ENCODE data around the gene SLC47A1. TPM values are rescaled to one million over a fixed set of nuclear protein-coding genes. Genes with fewer than 3 reads are reported as not detected.

Gene SLC47A1
- total and polyA plus RNA-seq, 2 of the 13 experiments (the other 11 are each of a cell fraction or from before 2014, with no cell fraction given): 42.1 to 67.5 TPM

DNA sequence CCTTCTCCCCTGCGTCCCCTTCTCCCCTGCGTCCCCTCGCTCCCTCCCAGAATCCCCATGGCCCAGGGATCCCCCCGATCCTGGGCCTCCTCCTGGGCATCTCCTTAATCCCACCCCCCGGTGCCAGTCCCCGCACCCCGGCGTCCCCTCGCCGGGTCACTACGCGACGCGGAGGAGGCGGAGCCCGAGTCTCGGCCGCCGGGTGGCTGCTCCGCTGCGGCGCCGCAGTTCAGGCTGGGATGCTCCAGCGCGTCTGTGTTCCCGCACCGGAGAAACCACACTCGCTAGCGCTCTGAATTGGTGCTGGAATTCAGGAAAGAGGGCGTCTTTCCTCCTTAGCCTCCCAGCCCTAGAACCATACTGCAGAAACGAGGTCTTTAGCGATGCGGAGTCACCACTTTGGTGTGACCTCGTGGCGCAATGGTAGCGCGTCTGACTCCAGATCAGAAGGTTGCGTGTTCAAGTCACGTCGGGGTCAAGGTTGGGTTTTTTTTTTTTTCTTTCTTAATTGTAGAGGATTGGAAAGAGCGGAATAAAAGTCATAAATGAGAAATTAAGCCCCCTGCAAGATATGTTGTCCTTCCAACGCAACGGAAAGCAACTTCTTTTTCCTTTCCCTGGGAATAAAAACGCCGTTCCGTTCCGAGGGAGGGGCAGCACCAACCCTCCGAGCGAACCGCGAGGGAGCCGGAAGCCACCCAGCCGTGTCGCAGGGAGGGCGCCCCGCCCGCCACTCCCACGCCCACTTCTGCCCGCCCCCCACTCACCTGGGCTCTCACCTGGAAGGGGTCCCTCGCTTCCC lies 25.7 kb upstream of the SLC47A1 start (continued):
- no peak for TF ChIP-seq EP300 (IDR thresholded peaks at IDR 0.05; ENCODE audit: low read depth in 2 of 2, low read length in 2 of 2)
- 0 out of 2 replicates have a peak, but pooled peaks have one; percentile 9 for TF ChIP-seq EP300 (CRISPR knock-in tag; IDR thresholded peaks at IDR 0.05; ENCODE audit: borderline replicate concordance)
- TF ChIP-seq ZNF567 (CRISPR knock-in tag; IDR thresholded peaks at IDR 0.05; ENCODE audit: borderline replicate concordance): no peak
- TF ChIP-seq, protein P1, sequence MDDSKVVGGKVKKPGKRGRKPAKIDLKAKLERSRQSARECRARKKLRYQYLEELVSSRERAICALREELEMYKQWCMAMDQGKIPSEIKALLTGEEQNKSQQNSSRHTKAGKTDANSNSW (CRISPR knock-in tag; IDR thresholded peaks at IDR 0.05; ENCODE audit: borderline replicate concordance): no peak
- peak; percentile 50; the same call in 1 of the 2 replicates for TF ChIP-seq ZFX (CRISPR knock-in tag; IDR thresholded peaks at IDR 0.05; ENCODE audit: low read depth)
- peak; percentile 57; the same call in 1 of the 2 replicates for TF ChIP-seq TGIF2 (CRISPR knock-in tag; IDR thresholded peaks at IDR 0.05)
- TF ChIP-seq, protein P2, sequence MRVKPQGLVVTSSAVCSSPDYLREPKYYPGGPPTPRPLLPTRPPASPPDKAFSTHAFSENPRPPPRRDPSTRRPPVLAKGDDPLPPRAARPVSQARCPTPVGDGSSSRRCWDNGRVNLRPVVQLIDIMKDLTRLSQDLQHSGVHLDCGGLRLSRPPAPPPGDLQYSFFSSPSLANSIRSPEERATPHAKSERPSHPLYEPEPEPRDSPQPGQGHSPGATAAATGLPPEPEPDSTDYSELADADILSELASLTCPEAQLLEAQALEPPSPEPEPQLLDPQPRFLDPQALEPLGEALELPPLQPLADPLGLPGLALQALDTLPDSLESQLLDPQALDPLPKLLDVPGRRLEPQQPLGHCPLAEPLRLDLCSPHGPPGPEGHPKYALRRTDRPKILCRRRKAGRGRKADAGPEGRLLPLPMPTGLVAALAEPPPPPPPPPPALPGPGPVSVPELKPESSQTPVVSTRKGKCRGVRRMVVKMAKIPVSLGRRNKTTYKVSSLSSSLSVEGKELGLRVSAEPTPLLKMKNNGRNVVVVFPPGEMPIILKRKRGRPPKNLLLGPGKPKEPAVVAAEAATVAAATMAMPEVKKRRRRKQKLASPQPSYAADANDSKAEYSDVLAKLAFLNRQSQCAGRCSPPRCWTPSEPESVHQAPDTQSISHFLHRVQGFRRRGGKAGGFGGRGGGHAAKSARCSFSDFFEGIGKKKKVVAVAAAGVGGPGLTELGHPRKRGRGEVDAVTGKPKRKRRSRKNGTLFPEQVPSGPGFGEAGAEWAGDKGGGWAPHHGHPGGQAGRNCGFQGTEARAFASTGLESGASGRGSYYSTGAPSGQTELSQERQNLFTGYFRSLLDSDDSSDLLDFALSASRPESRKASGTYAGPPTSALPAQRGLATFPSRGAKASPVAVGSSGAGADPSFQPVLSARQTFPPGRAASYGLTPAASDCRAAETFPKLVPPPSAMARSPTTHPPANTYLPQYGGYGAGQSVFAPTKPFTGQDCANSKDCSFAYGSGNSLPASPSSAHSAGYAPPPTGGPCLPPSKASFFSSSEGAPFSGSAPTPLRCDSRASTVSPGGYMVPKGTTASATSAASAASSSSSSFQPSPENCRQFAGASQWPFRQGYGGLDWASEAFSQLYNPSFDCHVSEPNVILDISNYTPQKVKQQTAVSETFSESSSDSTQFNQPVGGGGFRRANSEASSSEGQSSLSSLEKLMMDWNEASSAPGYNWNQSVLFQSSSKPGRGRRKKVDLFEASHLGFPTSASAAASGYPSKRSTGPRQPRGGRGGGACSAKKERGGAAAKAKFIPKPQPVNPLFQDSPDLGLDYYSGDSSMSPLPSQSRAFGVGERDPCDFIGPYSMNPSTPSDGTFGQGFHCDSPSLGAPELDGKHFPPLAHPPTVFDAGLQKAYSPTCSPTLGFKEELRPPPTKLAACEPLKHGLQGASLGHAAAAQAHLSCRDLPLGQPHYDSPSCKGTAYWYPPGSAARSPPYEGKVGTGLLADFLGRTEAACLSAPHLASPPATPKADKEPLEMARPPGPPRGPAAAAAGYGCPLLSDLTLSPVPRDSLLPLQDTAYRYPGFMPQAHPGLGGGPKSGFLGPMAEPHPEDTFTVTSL (CRISPR knock-in tag; IDR thresholded peaks at IDR 0.05; ENCODE audit: borderline replicate concordance): no peak
- peak in 1 of 2 experiments; percentile 42; a peak in 1 of 4 replicates for TF ChIP-seq MAFK (conservative IDR thresholded peaks at IDR 0.05 in 1 of 2, IDR thresholded peaks at IDR 0.05 in 1 of 2; ENCODE audit: low read length in 2 of 2)
- 0 out of 2 replicates have a peak, but pooled peaks have one; percentile 42 for TF ChIP-seq ZNF331 (CRISPR knock-in tag; IDR thresholded peaks at IDR 0.05)
- TF ChIP-seq, protein P3, sequence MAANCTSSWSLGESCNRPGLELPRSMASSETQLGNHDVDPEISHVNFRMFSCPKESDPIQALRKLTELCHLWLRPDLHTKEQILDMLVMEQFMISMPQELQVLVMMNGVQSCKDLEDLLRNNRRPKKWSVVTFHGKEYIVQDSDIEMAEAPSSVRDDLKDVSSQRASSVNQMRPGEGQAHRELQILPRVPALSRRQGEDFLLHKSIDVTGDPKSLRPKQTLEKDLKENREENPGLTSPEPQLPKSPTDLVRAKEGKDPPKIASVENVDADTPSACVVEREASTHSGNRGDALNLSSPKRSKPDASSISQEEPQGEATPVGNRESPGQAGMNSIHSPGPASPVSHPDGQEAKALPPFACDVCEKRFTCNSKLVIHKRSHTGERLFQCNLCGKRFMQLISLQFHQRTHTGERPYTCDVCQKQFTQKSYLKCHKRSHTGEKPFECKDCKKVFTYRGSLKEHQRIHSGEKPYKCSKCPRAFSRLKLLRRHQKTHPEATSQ (CRISPR knock-in tag; IDR thresholded peaks at IDR 0.05; ENCODE audit: borderline replicate concordance): peak; percentile 45; the same call in 1 of the 2 replicates
- TF ChIP-seq ZNF724P (CRISPR knock-in tag; IDR thresholded peaks at IDR 0.05; ENCODE audit: borderline replicate concordance): no peak
- TF ChIP-seq HOXD1 (CRISPR knock-in tag; IDR thresholded peaks at IDR 0.05): 0 out of 2 replicates have a peak, but pooled peaks have one; percentile 45
- TF ChIP-seq ZNF766 (CRISPR knock-in tag; IDR thresholded peaks at IDR 0.05; ENCODE audit: borderline replicate concordance): 0 out of 2 replicates have a peak, but pooled peaks have one; percentile 30
- TF ChIP-seq MXI1 (IDR thresholded peaks at IDR 0.05; ENCODE audit: borderline replicate concordance, low read depth, low read length): peak; percentile 21; the same call in 1 of the 3 replicates
- TF ChIP-seq, protein P4, sequence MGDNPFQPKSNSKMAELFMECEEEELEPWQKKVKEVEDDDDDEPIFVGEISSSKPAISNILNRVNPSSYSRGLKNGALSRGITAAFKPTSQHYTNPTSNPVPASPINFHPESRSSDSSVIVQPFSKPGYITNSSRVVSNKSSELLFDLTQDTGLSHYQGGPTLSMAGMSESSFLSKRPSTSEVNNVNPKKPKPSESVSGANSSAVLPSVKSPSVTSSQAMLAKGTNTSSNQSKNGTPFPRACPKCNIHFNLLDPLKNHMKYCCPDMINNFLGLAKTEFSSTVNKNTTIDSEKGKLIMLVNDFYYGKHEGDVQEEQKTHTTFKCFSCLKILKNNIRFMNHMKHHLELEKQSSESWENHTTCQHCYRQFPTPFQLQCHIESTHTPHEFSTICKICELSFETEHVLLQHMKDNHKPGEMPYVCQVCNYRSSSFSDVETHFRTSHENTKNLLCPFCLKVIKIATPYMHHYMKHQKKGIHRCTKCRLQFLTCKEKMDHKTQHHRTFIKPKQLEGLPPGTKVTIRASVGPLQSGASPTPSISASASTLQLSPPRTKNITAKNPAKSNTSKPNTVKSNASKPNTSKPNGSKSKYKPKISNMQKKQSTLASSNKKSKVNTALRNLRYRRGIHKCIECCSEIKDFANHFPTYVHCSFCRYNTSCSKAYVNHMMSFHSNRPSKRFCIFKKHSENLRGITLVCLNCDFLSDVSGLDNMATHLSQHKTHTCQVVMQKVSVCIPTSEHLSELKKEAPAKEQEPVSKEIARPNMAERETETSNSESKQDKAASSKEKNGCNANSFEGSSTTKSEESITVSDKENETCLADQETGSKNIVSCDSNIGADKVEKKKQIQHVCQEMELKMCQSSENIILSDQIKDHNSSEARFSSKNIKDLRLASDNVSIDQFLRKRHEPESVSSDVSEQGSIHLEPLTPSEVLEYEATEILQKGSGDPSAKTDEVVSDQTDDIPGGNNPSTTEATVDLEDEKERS (CRISPR knock-in tag; IDR thresholded peaks at IDR 0.05): peak; percentile 53; the same call in 1 of the 2 replicates
